DND-41 (cell line): Measurements from ENCODE around the gene ACOXL.

ENCODE experiments used
- ATAC-seq: fragments of 200-7000 bp; cut with Tn5 transposase; 3 replicates; pipeline ENCODE4 v1.9.1; 2021; ENCODE audit warnings: low read depth; ENCODE audit not compliant: insufficient read depth
- DNase-seq: peaks from one replicate; pipeline ENCODE4 v3.0.0-alpha.2; 2020
- H2AFZ ChIP-seq: 2 replicates; pipeline ENCODE4 v1.6.0; 2012; ENCODE audit warnings: low read depth, low read length
- H3K27ac ChIP-seq: 2 replicates; pipeline ENCODE4 v1.5.1; 2012; ENCODE audit warnings: low read length, inconsistent platforms
- H3K27me3 ChIP-seq: fragments of 200-600 bp; sonication (generic); 2 replicates; pipeline ENCODE4 v1.6.0; 2012; ENCODE audit warnings: low read length, mild to moderate bottlenecking, inconsistent platforms; ENCODE audit not compliant: insufficient read depth, poor library complexity
- H3K36me3 ChIP-seq: 2 replicates; pipeline ENCODE4 v1.5.1; 2012; ENCODE audit warnings: low read length, inconsistent platforms; ENCODE audit not compliant: insufficient read depth
- H3K4me1 ChIP-seq: 2 replicates; pipeline ENCODE4 v1.5.1; 2012; ENCODE audit warnings: mild to moderate bottlenecking, low read length; ENCODE audit not compliant: insufficient read depth
- H3K4me2 ChIP-seq: 2 replicates; pipeline ENCODE4 v1.6.0; 2012; ENCODE audit warnings: mild to moderate bottlenecking, moderate library complexity, low read length, inconsistent platforms; ENCODE audit not compliant: insufficient read depth
- H3K4me3 ChIP-seq, 2 experiments: fragments of 200-600 bp in 1 of 2; shearing (Covaris generic) in 1 of 2; 2 replicates each; pipeline ENCODE4 v1.5.1; 2012 to 2016; ENCODE audit warnings: inconsistent platforms in 2 of 2, low read length in 2 of 2, mild to moderate bottlenecking in 2 of 2, low read depth in 1 of 2, moderate library complexity in 1 of 2
- H3K79me2 ChIP-seq: 2 replicates; pipeline ENCODE4 v1.6.0; 2012; ENCODE audit warnings: low read length, inconsistent platforms; ENCODE audit not compliant: insufficient read depth
- H3K9ac ChIP-seq: 2 replicates; pipeline ENCODE4 v1.6.0; 2012; ENCODE audit warnings: low read depth, mild to moderate bottlenecking, inconsistent platforms, low read length, moderate library complexity
- H3K9me3 ChIP-seq: 2 replicates; pipeline ENCODE4 v1.5.1; 2012; ENCODE audit warnings: low read length, moderate library complexity, mild to moderate bottlenecking, inconsistent platforms; ENCODE audit not compliant: insufficient read depth, severe bottlenecking
- H4K20me1 ChIP-seq: 2 replicates; pipeline ENCODE4 v1.6.0; 2012; ENCODE audit warnings: low read length; ENCODE audit not compliant: insufficient read depth
- EZH2 ChIP-seq: IDR thresholded peaks from 3 replicates; pipeline ENCODE4 v1.6.1; 2012; ENCODE audit warnings: borderline replicate concordance, low read depth, mild to moderate bottlenecking, moderate library complexity, low read length, inconsistent platforms; ENCODE audit not compliant: severe bottlenecking
- TF ChIP-seq, protein P1 (sequence below): IDR thresholded peaks from 2 replicates; pipeline ENCODE4 v1.5.1; 2012; ENCODE audit warnings: borderline replicate concordance, low read length, moderate library complexity, mild to moderate bottlenecking; ENCODE audit not compliant: poor library complexity, severe bottlenecking; ENCODE audit errors: extremely low read depth

Gene ACOXL

DNA sequence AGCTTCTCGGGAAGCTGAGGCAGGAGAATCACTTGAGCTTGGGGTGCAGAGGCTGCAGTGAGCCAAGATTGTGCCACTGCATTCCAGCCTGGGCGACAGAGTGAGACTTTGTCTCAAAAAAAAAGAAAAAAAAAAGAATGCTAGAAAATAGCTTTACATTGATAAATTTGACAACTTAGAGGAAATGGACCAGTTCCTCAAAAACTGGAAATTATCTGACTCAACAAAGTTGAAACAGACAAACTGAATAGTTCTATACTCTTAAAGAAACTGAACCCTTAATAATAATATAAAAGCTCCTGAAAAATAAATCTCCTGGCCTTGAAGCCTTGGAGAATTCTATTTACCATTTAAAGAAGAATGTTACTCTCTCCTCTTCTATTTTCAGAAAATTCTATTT, 237.3 kb downstream of the ACOXL start:
- H3K9me3 ChIP-seq, result no peaks in the 10 kb centered on the region
- no peak for TF ChIP-seq EZH2
- TF ChIP-seq, protein P1, sequence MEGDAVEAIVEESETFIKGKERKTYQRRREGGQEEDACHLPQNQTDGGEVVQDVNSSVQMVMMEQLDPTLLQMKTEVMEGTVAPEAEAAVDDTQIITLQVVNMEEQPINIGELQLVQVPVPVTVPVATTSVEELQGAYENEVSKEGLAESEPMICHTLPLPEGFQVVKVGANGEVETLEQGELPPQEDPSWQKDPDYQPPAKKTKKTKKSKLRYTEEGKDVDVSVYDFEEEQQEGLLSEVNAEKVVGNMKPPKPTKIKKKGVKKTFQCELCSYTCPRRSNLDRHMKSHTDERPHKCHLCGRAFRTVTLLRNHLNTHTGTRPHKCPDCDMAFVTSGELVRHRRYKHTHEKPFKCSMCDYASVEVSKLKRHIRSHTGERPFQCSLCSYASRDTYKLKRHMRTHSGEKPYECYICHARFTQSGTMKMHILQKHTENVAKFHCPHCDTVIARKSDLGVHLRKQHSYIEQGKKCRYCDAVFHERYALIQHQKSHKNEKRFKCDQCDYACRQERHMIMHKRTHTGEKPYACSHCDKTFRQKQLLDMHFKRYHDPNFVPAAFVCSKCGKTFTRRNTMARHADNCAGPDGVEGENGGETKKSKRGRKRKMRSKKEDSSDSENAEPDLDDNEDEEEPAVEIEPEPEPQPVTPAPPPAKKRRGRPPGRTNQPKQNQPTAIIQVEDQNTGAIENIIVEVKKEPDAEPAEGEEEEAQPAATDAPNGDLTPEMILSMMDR, result no peak
- H3K36me3 ChIP-seq, result no peaks in the 10 kb centered on the region
- no peak for ATAC-seq
- H3K9ac ChIP-seq, result no peak overlapping the region
- H3K4me2 ChIP-seq, result no peak overlapping the region
- H2AFZ ChIP-seq, result no peak overlapping the region
- no peaks in the 10 kb centered on the region for H3K27me3 ChIP-seq
- no peaks in the 10 kb centered on the region for H3K79me2 ChIP-seq
- no peaks in the 10 kb centered on the region for H3K4me1 ChIP-seq
- no peak overlapping the region for H3K4me3 ChIP-seq
- no peaks in the 10 kb centered on the region for H4K20me1 ChIP-seq
- no peak for DNase-seq
- H3K27ac ChIP-seq, result no peak overlapping the region

DNA sequence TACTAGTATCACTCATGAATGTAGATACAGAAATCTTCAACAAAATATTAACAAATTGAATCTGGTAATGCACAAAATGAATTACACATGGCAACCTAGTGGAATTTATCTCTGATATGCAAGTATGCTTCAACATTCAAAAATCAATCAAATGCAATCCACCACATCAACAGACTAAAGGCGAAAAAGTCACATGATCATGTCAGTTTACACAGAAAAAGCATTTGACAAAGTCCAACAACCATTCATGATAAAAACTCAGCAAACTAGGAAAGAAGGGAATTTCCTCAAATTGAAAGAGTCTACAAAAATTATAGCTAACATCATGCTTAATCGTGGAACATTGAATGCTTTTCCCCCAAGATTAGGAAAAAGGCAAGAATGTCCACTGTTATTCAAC, 237.8 kb downstream of the ACOXL start:
- TF ChIP-seq EZH2, result no peak
- TF ChIP-seq, protein P1, result no peak
- H3K27ac ChIP-seq, result no peak overlapping the region
- H3K4me3 ChIP-seq, result no peak overlapping the region
- no peaks in the 10 kb centered on the region for H3K36me3 ChIP-seq
- ATAC-seq (no peak), DNase-seq (no peak)
- H3K79me2 ChIP-seq, result no peaks in the 10 kb centered on the region
- H3K9ac ChIP-seq, result no peak overlapping the region
- H3K4me1 ChIP-seq, result no peaks in the 10 kb centered on the region
- H3K4me2 ChIP-seq, result no peak overlapping the region
- no peaks in the 10 kb centered on the region for H3K9me3 ChIP-seq
- H4K20me1 ChIP-seq, result no peaks in the 10 kb centered on the region
- no peak overlapping the region for H2AFZ ChIP-seq
- no peaks in the 10 kb centered on the region for H3K27me3 ChIP-seq

DNA sequence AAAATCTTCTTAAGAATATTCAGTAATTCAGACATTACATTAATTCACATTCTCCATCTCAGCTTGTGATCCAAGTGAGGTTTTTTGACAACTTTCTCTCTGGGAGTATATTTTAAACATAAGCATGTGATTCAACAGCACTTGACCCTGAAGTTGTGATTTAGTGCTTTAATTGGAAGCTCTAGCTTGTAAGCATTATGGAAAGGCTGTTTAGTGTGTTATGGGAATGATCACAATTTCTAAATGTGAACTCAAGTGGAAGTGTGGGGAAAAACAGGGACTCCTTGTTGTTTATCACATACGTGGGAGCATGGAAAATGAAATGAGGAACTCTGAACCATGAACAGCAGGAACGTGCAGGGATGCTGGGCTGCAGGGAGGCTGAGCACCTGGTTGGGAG, 239.4 kb downstream of the ACOXL start:
- ATAC-seq (no peak), DNase-seq (no peak)
- no peak overlapping the region for H3K4me3 ChIP-seq
- H3K27ac ChIP-seq, result no peak overlapping the region
- no peaks in the 10 kb centered on the region for H3K36me3 ChIP-seq
- no peak overlapping the region for H3K4me2 ChIP-seq
- TF ChIP-seq EZH2, result no peak
- TF ChIP-seq, protein P1, result no peak
- no peaks in the 10 kb centered on the region for H4K20me1 ChIP-seq
- no peaks in the 10 kb centered on the region for H3K4me1 ChIP-seq
- no peaks in the 10 kb centered on the region for H3K9me3 ChIP-seq
- H2AFZ ChIP-seq, result no peak overlapping the region
- no peaks in the 10 kb centered on the region for H3K79me2 ChIP-seq
- no peak overlapping the region for H3K9ac ChIP-seq
- no peaks in the 10 kb centered on the region for H3K27me3 ChIP-seq

DNA sequence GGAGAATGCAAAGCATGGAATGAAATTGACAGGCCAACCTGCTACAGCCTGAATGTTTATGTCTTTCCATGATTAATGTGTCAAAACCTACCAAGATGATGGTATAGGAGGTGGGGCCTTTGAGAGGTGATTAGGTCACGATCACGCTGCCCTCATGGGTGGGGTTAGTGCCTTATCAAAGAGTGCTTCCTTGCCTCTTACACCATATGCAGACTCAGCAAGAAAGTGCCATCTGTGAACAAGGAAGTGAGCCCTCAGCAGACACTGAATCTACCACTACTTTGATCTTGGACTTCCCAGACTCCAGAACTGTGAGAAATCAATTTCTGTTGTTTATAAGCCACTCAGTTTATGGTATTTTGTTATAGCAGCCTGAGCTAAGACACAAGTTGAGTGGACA, 240.9 kb downstream of the ACOXL start:
- no peak overlapping the region for H2AFZ ChIP-seq
- H3K79me2 ChIP-seq, result no peaks in the 10 kb centered on the region
- no peak overlapping the region for H3K9ac ChIP-seq
- DNase-seq, result no peak
- H3K4me1 ChIP-seq, result no peaks in the 10 kb centered on the region
- H3K4me3 ChIP-seq, result no peak overlapping the region
- no peak overlapping the region for H3K4me2 ChIP-seq
- no peaks in the 10 kb centered on the region for H3K27me3 ChIP-seq
- no peaks in the 10 kb centered on the region for H3K36me3 ChIP-seq
- H4K20me1 ChIP-seq, result no peaks in the 10 kb centered on the region
- no peak for ATAC-seq
- no peak for TF ChIP-seq EZH2
- TF ChIP-seq, protein P1, result no peak
- no peak overlapping the region for H3K27ac ChIP-seq
- no peaks in the 10 kb centered on the region for H3K9me3 ChIP-seq
